Measurements from ENCODE around the gene HK1.

DNA sequence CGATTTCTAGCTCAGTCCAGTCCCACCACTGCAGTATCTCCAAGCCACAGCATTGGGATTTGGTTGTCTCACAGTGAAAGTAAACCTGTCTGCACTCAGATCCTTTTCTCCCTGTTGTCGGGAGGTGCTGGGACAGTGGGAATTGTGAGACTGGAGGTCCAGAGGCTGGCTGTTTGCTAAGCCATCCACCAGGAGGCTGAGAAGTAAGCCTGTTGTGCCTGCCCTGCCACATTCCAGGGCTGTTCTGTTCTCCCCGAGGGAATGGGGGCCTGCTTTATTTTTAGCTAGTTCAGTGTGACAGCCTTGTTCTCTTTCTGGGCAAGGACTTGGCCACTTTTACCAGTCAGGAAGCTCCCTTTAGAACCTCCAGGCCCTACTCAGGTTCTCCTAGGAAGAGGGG is 54.9 kb downstream of the HK1 start:
- peak in 7 of 12 donors; percentile 10 to 58 (median 36) for TF ChIP-seq CTCF (IDR thresholded peaks at IDR 0.05)
- no peak for TF ChIP-seq POLR2A (IDR thresholded peaks at IDR 0.05)
